DMS153 treated with DMSO at 0.1 percent for 48 hours (cell line): ENCODE data around the gene SELENBP1.
A peak's percentile ranks its signal among the peaks of the same experiment; 100 is the strongest.

Source experiments
- DNase-seq: peaks from one replicate; lab custom pipeline; 2025; ENCODE audit not compliant: unreplicated experiment; lab: John Stamatoyannopoulos, UW

The SELENBP1 gene

GRCh38 chr1:151346082-151346768 is 26.3 kb downstream of the SELENBP1 start:
- DNase-seq = no peak

DNA sequence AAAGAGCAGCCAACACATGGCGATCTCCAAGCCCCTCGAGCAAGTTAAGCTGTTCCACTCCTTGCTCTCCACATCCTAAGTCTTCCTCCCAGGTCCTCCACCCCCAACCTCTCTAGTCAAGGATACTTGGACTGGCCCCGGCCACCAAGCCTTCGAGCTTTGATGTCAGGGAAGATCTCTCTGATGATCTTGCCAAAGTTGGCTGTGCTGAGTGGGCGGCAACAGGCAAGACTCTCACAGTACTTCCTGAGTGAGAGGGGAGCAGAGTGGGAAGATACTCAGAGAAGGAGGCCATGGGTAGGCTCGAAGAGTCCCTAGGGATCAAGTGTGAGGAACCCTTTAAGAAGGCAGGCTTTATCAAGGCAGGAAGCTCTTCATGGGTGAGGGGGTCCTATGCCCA is 28.2 kb downstream of the SELENBP1 start:
- DNase-seq = no peak

DNA sequence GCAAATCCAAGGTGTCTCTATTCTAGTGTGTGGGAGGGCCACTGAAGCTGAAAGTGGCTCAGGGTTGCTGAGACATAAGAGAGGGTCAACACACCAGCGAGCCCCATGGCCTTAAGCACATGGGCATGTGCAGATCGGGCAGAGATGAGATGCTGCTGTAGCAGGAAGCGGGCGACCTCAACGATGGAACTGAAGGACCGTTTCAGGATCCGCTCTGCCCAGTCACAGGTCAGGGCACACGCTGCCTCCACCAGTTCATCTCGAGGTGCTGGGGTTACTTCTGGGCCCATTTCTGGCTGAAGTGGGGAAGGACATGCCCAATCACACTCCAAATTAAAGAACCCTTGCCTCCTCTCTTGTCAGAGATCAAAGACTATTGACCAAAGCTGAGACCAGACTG is 28.9 kb downstream of the SELENBP1 start:
- DNase-seq = no peak

GRCh38 chr1:151342569-151342968 is 29.9 kb downstream of the SELENBP1 start:
- no peak for DNase-seq

DNA sequence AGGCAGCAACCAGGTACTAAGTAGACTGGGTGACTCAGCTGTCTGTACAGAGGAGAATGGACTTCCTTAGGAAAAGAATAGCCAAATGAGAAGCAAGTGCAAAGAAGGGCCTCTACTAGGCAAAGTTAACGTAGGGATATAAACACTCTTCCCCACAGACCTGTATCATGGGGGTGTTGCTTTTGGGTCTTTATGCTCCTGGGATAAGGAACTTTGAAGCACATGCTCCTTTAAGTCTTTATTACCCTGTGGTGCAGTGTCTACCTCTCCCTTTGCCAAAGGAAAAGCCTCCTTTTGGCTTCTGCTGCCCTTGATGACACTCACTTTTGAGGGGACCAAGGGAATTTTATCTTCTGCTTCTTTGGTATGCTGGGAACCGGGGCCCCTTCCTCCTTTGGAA is 30.5 kb downstream of the SELENBP1 start:
- no peak for DNase-seq

DNA sequence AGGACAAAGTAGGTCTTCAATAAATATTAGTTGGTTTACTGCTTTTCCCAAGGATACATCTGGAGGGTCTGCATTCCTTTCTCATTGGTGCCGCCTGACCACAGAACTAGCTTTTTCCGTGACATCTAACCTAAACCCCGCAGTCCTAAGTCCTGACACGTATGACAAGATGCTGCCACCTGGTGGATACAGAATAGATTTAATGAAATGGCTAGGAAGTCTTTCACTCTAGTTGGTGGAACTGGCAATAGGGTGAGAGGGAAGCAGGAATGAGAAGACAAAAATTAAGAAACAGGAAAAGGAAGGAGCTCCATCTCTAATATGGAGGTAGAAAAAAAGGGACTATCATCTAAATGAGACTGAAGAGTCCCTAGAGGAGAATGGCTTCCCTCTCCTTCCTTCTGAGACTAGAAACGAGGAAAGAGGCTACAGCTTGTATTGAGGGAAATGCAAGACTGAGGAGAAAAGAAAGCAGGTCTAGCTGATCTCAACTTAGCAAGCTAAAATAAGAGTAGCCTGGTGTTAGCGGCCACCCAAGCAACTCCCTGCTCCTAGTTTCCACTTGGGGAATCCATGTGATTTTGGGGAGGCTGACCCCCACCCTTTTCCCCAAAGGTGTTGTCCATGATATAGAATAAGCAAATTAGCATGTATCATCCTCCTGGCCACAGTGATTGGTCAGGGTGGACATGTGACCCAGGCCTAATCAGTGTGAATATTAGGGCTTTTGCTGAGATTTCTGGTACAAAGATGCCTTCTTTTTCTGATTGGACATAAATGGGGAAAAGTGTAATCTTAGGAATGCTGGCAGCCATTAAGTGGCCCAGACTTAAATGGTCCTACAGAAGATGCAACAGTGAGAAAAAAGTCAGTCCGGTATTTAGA is 31.4 kb downstream of the SELENBP1 start:
- peak; percentile 89 for DNase-seq

DNA sequence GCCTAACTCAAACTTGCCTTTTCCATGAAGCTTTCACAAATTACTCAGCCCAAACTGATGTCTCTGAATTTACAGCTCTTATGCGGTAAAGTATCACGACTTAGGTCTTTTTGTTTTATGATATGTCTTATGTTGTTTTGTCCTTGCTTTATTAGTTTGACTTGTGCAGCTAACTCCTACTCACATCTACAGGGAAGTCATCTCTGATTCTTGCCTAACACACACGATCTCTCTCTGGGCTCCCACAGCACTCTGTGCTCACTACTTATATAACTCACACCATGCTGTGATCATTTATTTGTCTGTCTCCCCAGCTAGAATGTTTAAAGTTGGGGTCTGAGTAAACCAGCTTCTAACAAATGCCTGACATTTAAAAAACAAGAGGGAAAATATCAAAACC is 35.9 kb downstream of the SELENBP1 start:
- no peak for DNase-seq

DNA sequence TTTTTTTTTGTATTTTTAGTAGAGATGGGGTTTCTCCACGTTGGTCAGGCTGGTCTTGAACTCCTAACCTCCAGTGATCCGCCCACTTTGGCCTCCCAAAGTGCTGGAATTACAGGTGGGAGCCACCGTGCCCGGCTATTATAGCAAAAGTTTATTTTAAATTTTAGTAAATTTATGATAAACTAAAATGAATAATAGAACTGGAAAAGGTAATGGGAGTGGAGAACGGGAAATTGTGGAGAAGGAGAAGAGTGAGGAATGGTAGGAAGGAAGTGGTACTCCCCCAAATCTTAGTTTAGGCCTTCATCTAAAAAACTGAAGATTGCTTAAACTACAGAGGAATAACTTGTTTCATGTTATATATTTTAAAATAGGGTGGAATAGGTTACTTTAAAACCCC is 37.7 kb downstream of the SELENBP1 start:
- no peak for DNase-seq

GRCh38 chr1:151327903-151328674 is 44.4 kb downstream of the SELENBP1 start:
- DNase-seq = no peak

DNA sequence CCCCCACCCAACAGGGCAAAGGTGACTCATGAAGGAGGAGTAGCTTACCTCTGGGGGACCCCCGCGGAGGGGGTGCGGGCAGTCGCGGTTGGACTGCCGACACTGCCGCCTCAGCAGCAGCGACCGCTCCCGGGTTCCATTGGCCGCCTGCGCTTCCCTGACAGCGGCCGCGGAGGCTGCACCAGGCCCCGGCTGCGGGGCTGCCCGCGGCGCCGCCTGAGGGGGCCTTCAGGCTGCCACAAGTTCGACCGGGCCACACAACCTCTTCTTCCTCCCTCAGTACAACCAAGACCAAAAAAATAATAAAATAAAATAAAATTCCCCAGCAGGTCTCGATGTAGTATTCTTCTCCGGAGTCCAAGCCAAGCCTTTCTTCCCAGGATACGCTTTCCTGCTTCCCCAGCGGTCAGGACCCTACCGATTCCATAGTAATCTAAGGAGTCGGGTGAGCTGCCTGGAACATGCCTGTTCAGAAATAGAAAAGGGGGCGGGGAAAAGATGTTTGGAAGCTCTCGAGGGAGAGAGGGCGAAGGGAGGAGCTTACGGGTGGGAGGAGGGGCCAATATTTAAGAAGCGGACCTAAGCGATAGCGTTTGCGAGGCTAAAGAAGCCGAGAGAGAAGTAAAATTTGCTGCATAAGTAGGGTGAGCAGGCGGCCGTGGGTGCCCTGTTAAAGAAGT is 45.1 kb downstream of the SELENBP1 start, which contains the start of gene PI4KB:
Gene PI4KB, minus strand, starts transcription at position 194 of the 680 bp plus-strand sequence. CDS start 10,935 bp downstream, outside the sequence.
- peak; percentile 99 for DNase-seq

DNA sequence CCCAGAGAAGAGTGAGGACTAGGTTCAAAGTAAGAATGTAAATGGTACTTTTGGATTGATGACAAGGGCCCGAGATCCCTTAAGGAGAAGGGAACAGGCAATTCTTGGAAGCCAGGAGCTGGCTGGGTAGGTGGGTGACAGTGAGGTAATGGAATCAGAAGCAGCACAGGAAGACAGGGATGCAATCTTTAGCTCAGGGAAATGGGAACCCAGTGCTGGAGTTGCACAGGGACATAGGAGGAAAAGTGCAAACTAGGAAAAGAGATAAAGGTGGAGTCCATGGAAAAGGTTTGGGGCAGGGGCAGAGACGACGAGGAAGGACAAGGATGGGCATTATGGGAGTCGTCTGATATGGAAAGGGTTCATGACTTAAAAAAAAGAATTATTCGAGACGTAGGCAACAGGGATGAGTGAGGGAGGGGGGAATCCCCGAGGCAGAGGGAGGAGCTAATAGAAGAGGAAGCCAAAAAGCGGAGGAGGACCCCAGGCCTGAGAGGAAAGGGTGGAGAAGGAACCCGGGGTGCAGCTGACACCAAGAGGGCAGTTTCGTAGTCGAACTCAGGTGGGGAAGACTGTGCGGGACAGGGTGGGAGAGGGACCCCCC is 45.8 kb downstream of the SELENBP1 start:
- DNase-seq = no peak

DNA sequence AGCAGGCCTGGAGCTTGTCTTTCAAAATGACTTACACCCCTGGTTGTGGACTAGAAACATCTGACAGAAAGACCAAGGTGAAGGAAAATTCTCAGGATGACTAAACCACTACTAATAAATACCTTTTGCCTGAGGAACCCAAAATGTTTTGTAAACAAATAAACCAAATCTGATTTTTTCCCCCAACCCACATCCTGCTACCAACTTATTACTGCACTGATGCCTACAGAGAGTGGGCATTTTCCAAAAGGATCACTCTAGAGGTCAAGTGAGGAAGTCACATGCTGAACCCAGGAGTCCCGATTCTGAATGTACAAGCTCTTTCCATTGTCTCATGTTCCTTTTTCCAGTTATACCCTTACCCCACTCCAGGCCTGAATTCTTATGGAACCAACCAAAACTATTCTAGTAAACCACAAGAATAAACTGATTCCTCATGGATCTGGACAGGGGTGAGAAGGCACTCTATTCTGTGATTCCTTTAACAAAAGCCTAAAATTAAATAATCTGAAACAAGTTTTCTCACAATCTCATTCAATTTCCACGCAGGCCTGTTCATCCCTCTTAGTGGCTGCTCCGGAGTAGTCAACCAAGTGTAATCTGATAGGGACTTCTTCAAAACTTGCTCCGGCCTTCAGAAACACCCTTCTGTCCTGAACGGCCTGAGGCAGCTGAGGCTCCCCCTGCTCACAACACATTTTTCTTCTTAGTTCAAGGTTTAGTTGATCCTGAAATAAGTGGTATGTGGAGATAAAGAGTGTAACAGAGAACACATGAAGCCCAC is 46.7 kb downstream of the SELENBP1 start:
- no peak for DNase-seq

DNA sequence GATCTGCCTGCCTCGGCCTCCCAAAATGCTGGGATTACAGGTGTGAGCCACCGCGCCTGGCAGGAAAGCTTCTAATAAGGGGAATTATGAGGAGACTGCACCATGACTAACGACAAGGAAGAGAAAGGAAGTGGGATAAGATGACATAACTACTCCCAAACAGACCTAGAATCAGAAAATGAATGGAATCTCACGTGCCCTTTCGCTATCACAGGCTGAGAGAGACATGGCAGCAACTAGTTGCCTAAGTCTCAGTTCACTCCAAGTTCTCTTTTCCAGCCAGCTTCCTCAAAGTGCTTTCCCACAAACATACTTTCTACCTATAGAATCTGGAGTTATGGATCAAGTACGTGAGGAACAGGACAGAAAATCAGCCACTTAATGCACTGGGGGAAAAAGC is 47.3 kb downstream of the SELENBP1 start:
- DNase-seq = no peak

GRCh38 chr1:151324390-151324930 is 48.0 kb downstream of the SELENBP1 start:
- no peak for DNase-seq

GRCh38 chr1:151318975-151319374 is 53.5 kb downstream of the SELENBP1 start:
- DNase-seq = no peak

DNA sequence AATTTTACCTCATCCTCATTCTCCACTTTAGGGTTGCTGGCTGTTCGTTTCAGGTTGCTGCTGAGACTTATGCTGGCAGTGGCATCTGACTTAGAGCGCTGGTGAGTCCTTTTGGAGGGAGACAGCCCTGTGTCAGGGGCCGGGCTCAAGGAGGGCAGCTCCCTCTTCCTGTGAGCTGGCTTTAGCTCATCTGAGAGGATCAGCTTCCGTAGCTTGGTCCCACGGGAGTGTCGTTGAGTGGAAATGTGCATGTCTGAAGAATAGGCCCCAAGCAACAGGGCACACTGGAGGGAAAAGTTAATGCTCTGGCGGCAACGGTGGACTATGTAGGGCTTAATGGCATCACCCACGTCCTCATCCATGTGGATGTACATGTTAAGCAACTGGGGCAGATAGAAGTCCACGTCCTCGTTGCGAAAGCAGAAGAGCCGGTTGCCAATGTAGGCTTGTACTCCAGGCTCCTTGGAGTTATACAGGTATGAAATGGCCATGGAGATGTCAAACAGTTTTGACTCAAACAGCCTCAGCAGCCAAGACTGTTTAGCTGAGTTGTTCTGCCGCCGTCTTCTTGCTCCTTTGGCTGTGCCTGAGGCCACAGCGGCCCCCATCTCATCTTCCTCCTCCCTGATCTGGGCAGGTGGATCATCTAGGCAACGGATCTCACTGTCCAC is 56.8 kb downstream of the SELENBP1 start:
- no peak for DNase-seq
